K562 (cell line): ENCODE results near the gene CD37. TPM values are rescaled to one million over a fixed set of nuclear protein-coding genes. Genes with fewer than 3 reads are reported as not detected.

Source experiments
- ATAC-seq: fragments of 200-7000 bp; cut with Tn5 transposase; 3 replicates; pipeline ENCODE4 v1.9.1; 2020; ENCODE audit warnings: moderate library complexity
- BruUV-seq: library from RNA; stranded (reverse); fragments of 400-500 nt; replicated peaks from 2 replicates; lab custom pipeline; 2021; lab: Mats Ljungman, UMichigan
- CTCF ChIA-PET: fragments of 300-600 bp; formaldehyde crosslinking; extraction: SDS; loops from one replicate; lab custom pipeline; 2021; ENCODE audit warnings: low intra/inter-chr PET ratio; lab: Yijun Ruan, JAX
- POLR2A ChIA-PET: fragments of 300-600, 350-650 bp; sonication (Branson Sonifier 250); formaldehyde crosslinking; extraction: SDS; loops from one replicate; lab custom pipeline; 2021; ENCODE audit warnings: antibody characterized with exemption, inconsistent platforms; lab: Yijun Ruan, JAX
- DNase-seq, 4 experiments: peaks; one replicate each; pipeline versions ENCODE4 v3.0.0 to v3.0.0-alpha.2; 2011 to 2018; ENCODE audit warnings: low spot score in 3 of 4, mixed read lengths in 3 of 4; ENCODE audit errors: extremely low read depth in 1 of 4
- FAIRE-seq: peaks from 2 replicates; lab custom pipeline; 2011; peaks lifted over from hg19 to GRCh38; lab: Jason Lieb, UNC
- H2AFZ ChIP-seq: 2 replicates; pipeline ENCODE4 v1.6.0; 2011; ENCODE audit warnings: low read depth, low read length, control low read depth, inconsistent platforms
- H3K27ac ChIP-seq: fragments of 200-600 bp; 3 replicates; pipeline ENCODE4 v1.8.0; 2011; ENCODE audit warnings: low read depth, mild to moderate bottlenecking, control low read depth, inconsistent platforms, low read length, moderate library complexity, mixed read lengths; ENCODE audit errors: extremely low read depth
- H3K27me3 ChIP-seq, 2 experiments: fragments of 300-600 bp in 1 of 2; 2 replicates in 1 of 2; 3 replicates in 1 of 2; pipeline versions ENCODE4 v1.6.0 to v1.8.0; 2011; ENCODE audit warnings: inconsistent platforms in 2 of 2, low read length in 2 of 2, mild to moderate bottlenecking in 1 of 2, mixed read lengths in 1 of 2, moderate library complexity in 1 of 2; ENCODE audit not compliant: control insufficient read depth in 2 of 2, insufficient read depth in 2 of 2
- H3K36me3 ChIP-seq: fragments of 300-600 bp; 3 replicates; pipeline ENCODE4 v1.8.0; 2011; ENCODE audit warnings: mild to moderate bottlenecking, low read length, inconsistent platforms; ENCODE audit not compliant: control insufficient read depth, insufficient read depth
- H3K4me1 ChIP-seq, 2 experiments: fragments of 200-600 bp in 1 of 2; replicated peaks in 1 of 2; 2 replicates in 1 of 2; 3 replicates in 1 of 2; pipeline versions ENCODE4 v1.5.1 to v1.8.0; 2011; ENCODE audit warnings: inconsistent platforms in 2 of 2, low read length in 2 of 2, mild to moderate bottlenecking in 1 of 2, mixed read lengths in 1 of 2, moderate library complexity in 1 of 2; ENCODE audit not compliant: control insufficient read depth in 2 of 2, insufficient read depth in 2 of 2
- H3K4me2 ChIP-seq: 2 replicates; pipeline ENCODE4 v1.6.1; 2011; ENCODE audit warnings: low read length, control low read depth, inconsistent platforms, mixed read lengths; ENCODE audit not compliant: insufficient read depth
- H3K4me3 ChIP-seq: fragments of 200-600 bp; sonication (generic), shearing (Covaris generic); 2 replicates; pipeline ENCODE4 v1.5.1; 2016; ENCODE audit warnings: control low read depth, inconsistent platforms
- H3K79me2 ChIP-seq: fragments of 200-600 bp; 3 replicates; pipeline ENCODE4 v1.8.0; 2011; ENCODE audit warnings: low read length, inconsistent platforms; ENCODE audit not compliant: control insufficient read depth, insufficient read depth
- H3K9ac ChIP-seq, 2 experiments: 2 replicates each; pipeline versions ENCODE4 v1.6.0 to v1.6.1; 2011; ENCODE audit warnings: low read depth in 2 of 2, low read length in 2 of 2, control low read depth in 1 of 2, inconsistent platforms in 1 of 2, mild to moderate bottlenecking in 1 of 2, mixed read lengths in 1 of 2; ENCODE audit not compliant: insufficient read depth in 1 of 2
- H3K9me1 ChIP-seq: one replicate; pipeline ENCODE4 v1.6.0; 2011; ENCODE audit warnings: inconsistent platforms, mild to moderate bottlenecking, low read length, moderate library complexity; ENCODE audit not compliant: control insufficient read depth, insufficient read depth
- H3K9me3 ChIP-seq: replicated peaks from 2 replicates; pipeline ENCODE4 v1.5.1; 2011; ENCODE audit warnings: low read depth, low read length, inconsistent platforms; ENCODE audit not compliant: control insufficient read depth, insufficient read depth
- H4K20me1 ChIP-seq: replicated peaks from 2 replicates; pipeline ENCODE4 v1.6.1; 2011; ENCODE audit warnings: low read length, inconsistent platforms, mixed read lengths; ENCODE audit not compliant: control insufficient read depth, insufficient read depth
- CBX3 ChIP-seq, 2 experiments: IDR thresholded peaks; 1 replicate in 1 of 2; 2 replicates in 1 of 2; pipeline ENCODE4 v1.6.1; 2012; ENCODE audit warnings: inconsistent platforms in 2 of 2, low read length in 2 of 2, borderline replicate concordance in 1 of 2, control low read depth in 1 of 2
- GABPA ChIP-seq: fragments of 200-800 bp; sonication (Bioruptor generic); conservative IDR thresholded peaks from 2 replicates; pipeline ENCODE4 v1.6.1; 2016; ENCODE audit warnings: low read depth, missing genetic modification characterization, missing compliant biosample characterization
- HCFC1 ChIP-seq: IDR thresholded peaks from 2 replicates; pipeline ENCODE4 v1.6.1; 2012; ENCODE audit warnings: low read depth, low read length, improper control_type of control experiment
- KLF1 ChIP-seq: fragments of 450-650 bp; IDR thresholded peaks from 2 replicates; pipeline ENCODE4 v1.6.1; 2016; ENCODE audit warnings: missing genetic modification characterization, missing compliant biosample characterization
- RAD51 ChIP-seq: fragments of 450-650 bp; IDR thresholded peaks from 2 replicates; pipeline ENCODE4 v1.7.1; 2016; ENCODE audit warnings: low read depth, mild to moderate bottlenecking, borderline replicate concordance
- SIX5 ChIP-seq, 2 experiments: IDR thresholded peaks; 2 replicates each; pipeline ENCODE4 v1.6.1; 2011; ENCODE audit warnings: low read length in 2 of 2, borderline replicate concordance in 1 of 2, low read depth in 1 of 2, mild to moderate bottlenecking in 1 of 2, moderate library complexity in 1 of 2; ENCODE audit not compliant: insufficient read depth in 1 of 2
- ZNF766 ChIP-seq: fragments of 200-800 bp; sonication (Bioruptor generic); conservative IDR thresholded peaks from 2 replicates; pipeline ENCODE4 v1.6.1; 2016; ENCODE audit warnings: missing genetic modification characterization, missing compliant biosample characterization
- WGBS: fragments of 100-300 bp; shearing (Covaris generic); methylation state at CpG from one replicate; pipeline ENCODE4 v1.1.6; 2016; ENCODE audit warnings: low coverage, mixed read lengths; ENCODE audit not compliant: insufficient coverage; ENCODE audit errors: missing lambda C conversion rate; 5-methylcytosine and 5-hydroxymethylcytosine counted together
- in situ Hi-C: fragments of 300-500 bp; cut with MboI; formaldehyde crosslinking; loops from 4 replicates; pipeline ENCODE4 v1.15.0; 2018; ENCODE audit warnings: inconsistent platforms, mixed read lengths
- intact Hi-C: fragments of 100-400 bp; cut with micrococcal nuclease; formaldehyde crosslinking; loops from 2 replicates; pipeline ENCODE4 v1.14.2; 2022
- polyA plus RNA-seq, 8 experiments: library from polyadenylated mRNA; depleted of rRNA in 4 of 8; stranded (reverse) in 5 of 8; unstranded in 3 of 8; fragments of >200 nt; fragmentation: Nextera tagmentation in 2 of 8; fragmentation: Illumina TruSeq in 1 of 8; extraction: Ambion mirVana in 2 of 8; extraction: Trizol in 1 of 8; gene quantifications; 2 replicates each; pipeline versions ENCODE4 v1.2.1 to v1.2.3, GENCODE V29; 2011 to 2014; ENCODE audit warnings: inconsistent platforms in 1 of 8, missing spikeins in 1 of 8
- total RNA-seq, 7 experiments: library from RNA; depleted of rRNA in 6 of 7; stranded (reverse); fragments of >200 nt in 6 of 7; fragmentation: Illumina TruSeq in 2 of 7; extraction: Trizol in 2 of 7; gene quantifications; 2 replicates each; pipeline versions ENCODE4 v1.2.1 to v1.2.3, GENCODE V29; 2011 to 2021; ENCODE audit warnings: low replicate concordance in 1 of 7
- TF ChIP-seq, protein P1 (sequence below): sonication (generic); formaldehyde crosslinking; IDR thresholded peaks from 2 replicates; pipeline ENCODE4 v1.5.0; 2020; ENCODE audit warnings: missing genetic modification reagents

Gene CD37
- total and polyA plus RNA-seq, 9 of the 15 experiments (the other 6 are each of a cell fraction or from before 2014, with no cell fraction given) = 2.5 to 19.0 (median 7.4) TPM

DNA sequence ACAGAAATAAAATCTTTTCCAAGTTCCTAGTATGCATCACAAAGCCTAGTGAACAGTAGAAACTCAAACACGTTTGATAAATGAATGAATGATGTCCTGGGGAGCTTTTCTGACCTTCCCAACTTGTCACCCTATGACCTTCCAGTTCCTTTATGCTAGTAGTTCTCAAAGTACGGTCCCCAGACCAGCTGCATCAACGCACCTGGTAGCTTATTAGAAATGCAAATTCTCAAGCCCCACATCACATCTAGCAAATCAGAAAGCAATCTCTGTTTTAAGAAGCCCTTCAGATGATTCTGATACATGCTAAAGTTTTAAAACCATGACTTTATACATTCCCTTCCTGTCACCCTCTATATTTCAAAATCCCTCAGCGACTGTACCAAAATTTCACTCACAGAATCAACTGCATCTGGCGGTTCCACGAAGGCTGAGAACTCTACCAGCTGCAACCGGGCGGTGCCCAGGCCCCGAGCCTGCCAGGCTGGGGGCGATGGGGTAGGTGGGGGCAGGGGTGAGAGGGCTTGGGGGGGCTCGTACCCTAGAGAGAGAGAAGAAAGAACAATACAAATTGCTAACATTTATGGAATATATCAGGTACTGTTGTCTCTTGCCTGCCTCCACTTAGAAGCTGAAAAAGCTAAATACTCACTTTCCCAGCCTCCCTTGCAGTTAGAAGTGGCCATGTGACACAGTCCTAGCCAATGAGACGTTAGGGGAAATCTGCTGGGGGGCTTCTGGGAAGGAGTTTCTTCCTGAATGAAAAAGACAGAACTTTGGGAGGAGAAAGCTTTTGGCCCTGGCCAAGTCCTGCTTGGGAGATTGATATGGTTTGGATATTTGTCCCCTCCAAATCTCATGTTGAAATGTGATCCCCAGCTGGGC is 13.3 kb downstream of the CD37 start (continued):
- TF ChIP-seq, protein P1, sequence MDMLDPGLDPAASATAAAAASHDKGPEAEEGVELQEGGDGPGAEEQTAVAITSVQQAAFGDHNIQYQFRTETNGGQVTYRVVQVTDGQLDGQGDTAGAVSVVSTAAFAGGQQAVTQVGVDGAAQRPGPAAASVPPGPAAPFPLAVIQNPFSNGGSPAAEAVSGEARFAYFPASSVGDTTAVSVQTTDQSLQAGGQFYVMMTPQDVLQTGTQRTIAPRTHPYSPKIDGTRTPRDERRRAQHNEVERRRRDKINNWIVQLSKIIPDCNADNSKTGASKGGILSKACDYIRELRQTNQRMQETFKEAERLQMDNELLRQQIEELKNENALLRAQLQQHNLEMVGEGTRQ = peak; percentile 87
- TF ChIP-seq HCFC1 (peak; percentile 59), CBX3 (IDR thresholded peaks at IDR 0.05; ENCODE audit: borderline replicate concordance in 1 of 2, low read length in 2 of 2) (no peak), SIX5 (IDR thresholded peaks at IDR 0.05; ENCODE audit: borderline replicate concordance in 1 of 2, insufficient read depth in 1 of 2, low read depth in 1 of 2, low read length in 2 of 2) (peak in 1 of 2 experiments; percentile 31; a peak in 1 of 4 replicates), RAD51 (peak; percentile 51; the same call in 1 of the 2 replicates), KLF1 (tag) (no peak)
- TF ChIP-seq, all 486 proteins: peak for 9

DNA sequence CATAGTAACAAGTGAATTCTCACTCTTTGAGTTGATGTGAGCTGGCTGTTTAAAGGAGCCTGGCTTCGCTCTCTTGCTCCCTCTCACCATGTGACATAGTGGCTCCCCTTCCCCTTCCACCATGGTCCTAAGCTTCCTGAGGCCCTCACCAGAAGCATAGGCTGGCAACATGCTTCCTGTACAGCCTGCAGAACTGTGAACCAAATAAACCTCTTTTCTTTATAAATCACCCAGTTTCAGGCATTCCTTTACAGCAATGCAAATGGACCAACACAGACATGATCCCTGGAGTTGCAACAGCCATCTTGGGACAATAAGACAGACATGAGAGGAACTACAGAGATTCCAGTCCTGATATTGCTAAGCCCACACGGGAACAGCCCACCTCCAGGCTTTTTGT is 14.4 kb downstream of the CD37 start:
- Histone ChIP-seq H3K27me3 (no peaks in the 10 kb centered on the region), H2AFZ (no peak overlapping the region), H3K9ac (no peak overlapping the region), H4K20me1 (no peaks in the 10 kb centered on the region), H3K79me2 (no peaks in the 10 kb centered on the region), H3K4me1 (peaks cover 0 to 5% of the 10 kb centered on the region in 2 experiments; a peak in 3 of 5 replicates), H3K9me3 (no peaks in the 10 kb centered on the region), H3K4me3 (no peak overlapping the region), H3K4me2 (no peak overlapping the region), H3K36me3 (peaks cover 38% of the 10 kb centered on the region; the same call in 2 of the 3 replicates), H3K9me1 (no peaks in the 10 kb centered on the region), H3K27ac (no peak overlapping the region)
- DNase-seq = no peak
- ATAC-seq = no peak
- ChIA-PET POLR2A (interaction anchor here (0.7 kb wide), 1 partner anchor 12 kb away, joined by 4 read pairs; no protein-coding TSS in a partner anchor), CTCF (no interaction called here)
- BruUV-seq = no TSS peak
- intact Hi-C loops (no loop called here), in situ Hi-C loops (no loop called here)
- WGBS = 66% methylated on average over 2 of the region's 2 CpGs
- FAIRE-seq = no peak
- TF ChIP-seq GABPA (tag) (no peak), ZNF766 (CRISPR knock-in tag) (peak; percentile 91)
- TF ChIP-seq, all 486 proteins: peak for 1
